DOHH2 (cell line): ENCODE results near the gene AIF1L.

ENCODE experiments used
- H3F3A ChIP-seq: fragments of 200-600 bp; sonication (generic), shearing (Covaris generic); 2 replicates; pipeline ENCODE4 v1.6.0; 2016; ENCODE audit warnings: antibody characterized with exemption, mild to moderate bottlenecking; ENCODE audit not compliant: control insufficient read depth, insufficient read depth
- H3K27ac ChIP-seq: fragments of 200-600 bp; sonication (generic); 2 replicates; pipeline ENCODE4 v1.5.1; 2014; ENCODE audit warnings: low read depth, mild to moderate bottlenecking, low read length, moderate library complexity
- H3K27me3 ChIP-seq: fragments of 200-600 bp; sonication (generic); 2 replicates; pipeline ENCODE4 v1.6.1; 2014; ENCODE audit warnings: mild to moderate bottlenecking, low read length, mixed read lengths; ENCODE audit not compliant: control insufficient read depth
- H3K36me3 ChIP-seq: fragments of 200-600 bp; sonication (generic); 2 replicates; pipeline ENCODE4 v1.6.1; 2014; ENCODE audit warnings: mild to moderate bottlenecking, low read length, moderate library complexity, mixed read lengths; ENCODE audit not compliant: control insufficient read depth
- H3K4me1 ChIP-seq: fragments of 200-600 bp; sonication (generic); 2 replicates; pipeline ENCODE4 v1.6.1; 2014; ENCODE audit warnings: mild to moderate bottlenecking, low read length, mixed read lengths; ENCODE audit not compliant: control insufficient read depth
- H3K4me2 ChIP-seq: fragments of 200-600 bp; sonication (generic); 2 replicates; pipeline ENCODE4 v1.6.0; 2014; ENCODE audit warnings: mild to moderate bottlenecking, low read length, moderate library complexity
- H3K4me3 ChIP-seq: fragments of 200-600 bp; sonication (generic); 2 replicates; pipeline ENCODE4 v1.5.1; 2014; ENCODE audit warnings: mild to moderate bottlenecking, low read length, mixed read lengths
- H3K79me2 ChIP-seq: fragments of 200-600 bp; sonication (generic); 2 replicates; pipeline ENCODE4 v1.6.1; 2014; ENCODE audit warnings: mild to moderate bottlenecking, low read length, mixed read lengths; ENCODE audit not compliant: control insufficient read depth
- H3K9me2 ChIP-seq: fragments of 200-600 bp; sonication (generic); replicated peaks from 2 replicates; pipeline ENCODE4 v1.6.1; 2014; ENCODE audit warnings: mild to moderate bottlenecking, low read length, mixed read lengths; ENCODE audit not compliant: control insufficient read depth
- H3K9me3 ChIP-seq: fragments of 200-600 bp; sonication (generic); 2 replicates; pipeline ENCODE4 v1.6.1; 2014; ENCODE audit warnings: antibody characterized with exemption, low read length, mixed read lengths; ENCODE audit not compliant: control insufficient read depth, insufficient read depth
- H4K20me1 ChIP-seq: fragments of 200-600 bp; sonication (generic); 2 replicates; pipeline ENCODE4 v1.6.0; 2014; ENCODE audit warnings: low read depth, mild to moderate bottlenecking, antibody characterized with exemption, low read length, moderate library complexity; ENCODE audit not compliant: control insufficient read depth, insufficient read depth
- EZH2phosphoT487 ChIP-seq: fragments of 200-600 bp; sonication (generic); IDR thresholded peaks from 2 replicates; pipeline ENCODE4 v1.6.1; 2017; ENCODE audit warnings: borderline replicate concordance, mild to moderate bottlenecking, antibody characterized with exemption, low read length, moderate library complexity, mixed read lengths
- TF ChIP-seq, protein P1 (sequence below): fragments of 200-600 bp; sonication (generic); IDR thresholded peaks from one replicate; pipeline ENCODE4 v1.5.1; 2014; ENCODE audit warnings: antibody characterized with exemption, mild to moderate bottlenecking, low read depth, low read length; ENCODE audit not compliant: poor library complexity, severe bottlenecking

The AIF1L gene

DNA sequence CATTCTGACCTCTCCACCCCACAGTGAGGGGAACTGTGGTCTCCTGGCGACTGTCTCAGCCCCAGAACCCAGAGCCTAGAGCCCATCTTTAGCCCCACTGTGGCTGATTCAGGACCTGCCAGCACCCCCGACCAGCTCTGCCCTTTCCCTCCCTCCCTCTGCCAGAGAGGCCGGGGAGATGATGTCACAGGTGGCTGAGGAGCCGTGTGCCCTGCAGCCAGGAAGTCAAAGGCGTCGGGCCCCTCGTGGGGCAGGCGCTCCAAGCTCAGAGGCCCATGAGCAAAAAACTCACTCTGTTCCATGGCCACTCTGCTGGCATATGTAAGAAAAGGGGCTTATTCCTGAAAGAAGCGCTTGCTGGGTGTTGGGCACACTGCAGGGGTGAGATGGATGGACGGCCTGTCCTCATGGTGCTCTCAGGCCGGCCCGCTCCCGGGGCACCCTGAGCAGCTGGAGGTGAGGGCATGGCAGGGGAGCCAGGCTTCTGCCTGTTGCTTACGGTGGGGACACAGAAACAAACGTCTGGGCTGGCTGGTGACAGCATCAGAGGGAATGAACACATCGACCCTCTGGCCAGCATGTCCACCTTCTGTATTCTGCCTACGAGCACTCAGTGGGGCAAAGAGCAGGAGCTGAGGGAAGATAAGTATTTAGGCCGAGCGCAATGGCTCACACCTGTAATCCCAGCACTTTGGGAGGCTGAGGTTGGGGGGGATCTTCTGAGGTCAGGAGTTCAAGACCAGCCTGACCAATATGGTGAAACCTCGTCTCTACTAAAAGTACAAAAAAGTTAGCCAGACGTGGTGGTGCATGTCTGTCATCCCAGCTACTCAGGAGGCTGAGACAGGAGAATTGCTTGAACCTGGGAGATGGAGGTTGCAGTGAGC, 46.3 kb upstream of the AIF1L start:
- H3K9me2 ChIP-seq: no peaks in the 10 kb centered on the region
- H3K79me2 ChIP-seq: no peaks in the 10 kb centered on the region
- no peaks in the 10 kb centered on the region; the same call in 1 of the 2 replicates for H3F3A ChIP-seq
- H3K9me3 ChIP-seq: no peaks in the 10 kb centered on the region
- peaks cover 16% of the 10 kb centered on the region for H3K27me3 ChIP-seq
- H3K36me3 ChIP-seq: no peaks in the 10 kb centered on the region
- H3K4me2 ChIP-seq: no peak overlapping the region
- peaks cover 10% of the 10 kb centered on the region for H3K4me1 ChIP-seq
- no peak overlapping the region for H3K4me3 ChIP-seq
- TF ChIP-seq, protein P1, sequence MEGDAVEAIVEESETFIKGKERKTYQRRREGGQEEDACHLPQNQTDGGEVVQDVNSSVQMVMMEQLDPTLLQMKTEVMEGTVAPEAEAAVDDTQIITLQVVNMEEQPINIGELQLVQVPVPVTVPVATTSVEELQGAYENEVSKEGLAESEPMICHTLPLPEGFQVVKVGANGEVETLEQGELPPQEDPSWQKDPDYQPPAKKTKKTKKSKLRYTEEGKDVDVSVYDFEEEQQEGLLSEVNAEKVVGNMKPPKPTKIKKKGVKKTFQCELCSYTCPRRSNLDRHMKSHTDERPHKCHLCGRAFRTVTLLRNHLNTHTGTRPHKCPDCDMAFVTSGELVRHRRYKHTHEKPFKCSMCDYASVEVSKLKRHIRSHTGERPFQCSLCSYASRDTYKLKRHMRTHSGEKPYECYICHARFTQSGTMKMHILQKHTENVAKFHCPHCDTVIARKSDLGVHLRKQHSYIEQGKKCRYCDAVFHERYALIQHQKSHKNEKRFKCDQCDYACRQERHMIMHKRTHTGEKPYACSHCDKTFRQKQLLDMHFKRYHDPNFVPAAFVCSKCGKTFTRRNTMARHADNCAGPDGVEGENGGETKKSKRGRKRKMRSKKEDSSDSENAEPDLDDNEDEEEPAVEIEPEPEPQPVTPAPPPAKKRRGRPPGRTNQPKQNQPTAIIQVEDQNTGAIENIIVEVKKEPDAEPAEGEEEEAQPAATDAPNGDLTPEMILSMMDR: no peak
- no peak for TF ChIP-seq EZH2phosphoT487
- H3K27ac ChIP-seq: no peak overlapping the region
- H4K20me1 ChIP-seq: no peaks in the 10 kb centered on the region

DNA sequence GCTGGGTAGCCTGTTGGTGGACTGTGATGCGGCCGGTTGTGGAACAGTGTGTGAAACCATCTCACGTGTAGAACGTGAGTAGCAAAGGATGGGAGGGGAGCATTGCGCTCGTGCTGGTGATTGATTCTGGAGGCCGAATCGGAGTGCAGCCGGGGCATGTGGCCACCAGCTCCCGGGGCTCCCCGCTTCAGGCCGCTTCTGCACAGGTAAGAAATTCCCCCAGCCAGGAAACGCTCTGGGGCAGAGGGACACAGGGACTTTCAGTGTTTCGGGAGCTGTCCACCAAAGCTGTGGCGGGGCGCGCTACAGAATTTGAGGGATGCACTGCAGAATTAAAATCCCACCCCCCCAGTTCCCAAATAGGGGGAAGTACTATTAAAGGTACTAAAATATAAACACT, 45.5 kb upstream of the AIF1L start:
- Histone ChIP-seq H3K36me3 (no peaks in the 10 kb centered on the region), H3F3A (no peaks in the 10 kb centered on the region; the same call in 1 of the 2 replicates), H3K9me3 (no peaks in the 10 kb centered on the region), H3K27me3 (peaks cover 16% of the 10 kb centered on the region), H3K79me2 (no peaks in the 10 kb centered on the region), H3K4me2 (no peak overlapping the region), H3K27ac (no peak overlapping the region), H4K20me1 (no peaks in the 10 kb centered on the region), H3K4me1 (peaks cover 3% of the 10 kb centered on the region), H3K4me3 (no peak overlapping the region), H3K9me2 (no peaks in the 10 kb centered on the region)
- no peak for TF ChIP-seq EZH2phosphoT487
- TF ChIP-seq, protein P1: no peak

DNA sequence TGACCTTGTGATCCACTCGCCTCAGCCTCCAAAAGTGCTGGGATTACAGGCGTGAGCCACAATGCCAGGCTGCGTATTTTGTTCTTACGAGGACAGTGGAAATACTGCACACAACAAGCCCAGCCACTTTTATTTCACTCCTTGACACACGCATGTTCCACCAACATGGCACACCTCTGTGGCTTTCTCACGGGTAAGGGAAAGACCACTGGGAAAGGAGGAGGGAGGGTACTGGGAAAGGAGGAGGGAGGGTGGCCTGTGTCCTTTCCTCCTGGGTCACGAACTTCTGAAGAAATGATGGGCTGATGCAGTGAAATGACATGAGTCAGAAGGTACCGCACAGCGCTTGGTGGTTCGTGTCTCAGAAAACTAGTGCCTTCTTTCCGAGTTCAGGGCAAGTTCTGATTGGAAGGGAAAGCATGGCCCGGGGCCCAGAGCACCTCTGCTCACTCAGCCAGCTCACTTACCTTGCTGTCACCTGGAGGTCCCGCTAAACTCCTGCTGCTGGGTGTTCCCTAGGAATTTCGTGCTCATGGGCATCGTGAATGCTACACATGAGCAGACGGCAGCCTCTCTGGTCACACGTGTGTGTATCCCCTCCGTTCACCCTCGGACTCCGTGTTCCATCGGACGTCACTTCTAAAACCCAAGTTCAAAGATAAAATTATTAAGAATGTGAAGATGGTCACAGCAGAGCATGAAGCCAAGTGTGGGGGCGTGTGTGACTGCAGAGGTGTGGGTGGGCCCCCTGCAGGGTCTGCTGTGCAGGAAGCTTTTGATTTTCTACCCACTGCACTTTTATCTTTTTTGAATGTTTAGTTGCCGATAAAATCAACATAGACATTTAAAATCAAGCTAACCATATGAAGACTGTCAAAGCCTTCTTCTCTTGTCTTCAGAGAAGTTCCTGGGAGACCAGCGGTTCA, 44.5 kb upstream of the AIF1L start:
- Histone ChIP-seq H3K36me3 (no peaks in the 10 kb centered on the region), H3K4me3 (no peak overlapping the region), H3K27me3 (peaks cover 16% of the 10 kb centered on the region), H3F3A (no peaks in the 10 kb centered on the region), H3K9me3 (no peaks in the 10 kb centered on the region), H3K4me1 (peaks cover under 1% of the 10 kb centered on the region; the same call in 1 of the 2 replicates), H3K79me2 (no peaks in the 10 kb centered on the region), H3K9me2 (no peaks in the 10 kb centered on the region), H3K27ac (no peak overlapping the region), H3K4me2 (no peak overlapping the region), H4K20me1 (no peaks in the 10 kb centered on the region)
- TF ChIP-seq EZH2phosphoT487: no peak
- TF ChIP-seq, protein P1: no peak
